ENCODE data around the gene OSBPL5.

Gene OSBPL5

DNA sequence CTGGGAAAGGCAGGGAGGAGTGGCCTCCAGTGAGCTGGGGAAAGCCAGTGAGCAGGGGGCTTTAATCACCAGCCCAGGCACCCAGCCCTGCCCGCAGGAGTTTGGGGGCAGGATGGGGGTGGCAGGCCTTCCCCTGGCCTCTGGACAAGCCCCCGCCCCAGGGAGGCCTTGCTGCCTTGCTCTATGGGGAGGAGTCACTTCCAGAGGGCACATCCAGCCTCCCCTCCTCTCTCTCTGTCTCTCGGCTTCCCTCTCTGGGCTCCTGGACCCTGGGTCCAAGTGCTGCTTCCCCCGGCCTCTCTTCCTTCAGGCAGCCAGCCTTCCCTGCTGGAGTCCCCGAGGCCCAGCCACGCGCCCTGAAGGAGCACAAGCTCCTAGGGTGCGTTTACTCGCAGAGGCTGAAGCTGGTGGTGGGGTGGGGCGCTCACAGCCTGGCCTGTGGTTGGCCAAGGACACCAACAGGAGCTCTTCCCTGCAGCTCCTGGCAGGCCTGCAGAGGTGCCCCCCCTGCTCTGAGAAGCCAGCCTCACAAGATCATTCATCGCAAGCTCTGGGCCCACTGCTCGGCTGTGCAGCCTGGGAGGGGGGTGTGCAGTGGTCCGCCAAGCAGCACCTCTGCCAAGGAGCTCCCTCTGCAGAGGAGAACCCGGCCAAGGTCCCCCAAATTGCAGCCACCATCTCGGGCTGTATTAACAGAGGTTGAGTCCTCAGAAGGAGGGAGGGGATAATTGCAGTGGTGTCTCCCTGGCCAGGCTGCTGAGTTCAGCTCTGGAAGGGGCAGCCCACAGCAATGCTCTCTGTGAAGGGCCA lies 25.4 kb downstream of the OSBPL5 start:
- TF ChIP-seq, protein P1, sequence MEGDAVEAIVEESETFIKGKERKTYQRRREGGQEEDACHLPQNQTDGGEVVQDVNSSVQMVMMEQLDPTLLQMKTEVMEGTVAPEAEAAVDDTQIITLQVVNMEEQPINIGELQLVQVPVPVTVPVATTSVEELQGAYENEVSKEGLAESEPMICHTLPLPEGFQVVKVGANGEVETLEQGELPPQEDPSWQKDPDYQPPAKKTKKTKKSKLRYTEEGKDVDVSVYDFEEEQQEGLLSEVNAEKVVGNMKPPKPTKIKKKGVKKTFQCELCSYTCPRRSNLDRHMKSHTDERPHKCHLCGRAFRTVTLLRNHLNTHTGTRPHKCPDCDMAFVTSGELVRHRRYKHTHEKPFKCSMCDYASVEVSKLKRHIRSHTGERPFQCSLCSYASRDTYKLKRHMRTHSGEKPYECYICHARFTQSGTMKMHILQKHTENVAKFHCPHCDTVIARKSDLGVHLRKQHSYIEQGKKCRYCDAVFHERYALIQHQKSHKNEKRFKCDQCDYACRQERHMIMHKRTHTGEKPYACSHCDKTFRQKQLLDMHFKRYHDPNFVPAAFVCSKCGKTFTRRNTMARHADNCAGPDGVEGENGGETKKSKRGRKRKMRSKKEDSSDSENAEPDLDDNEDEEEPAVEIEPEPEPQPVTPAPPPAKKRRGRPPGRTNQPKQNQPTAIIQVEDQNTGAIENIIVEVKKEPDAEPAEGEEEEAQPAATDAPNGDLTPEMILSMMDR (IDR thresholded peaks at IDR 0.05; ENCODE audit: insufficient read depth, low read depth, low read length, missing control alignments) = no peak
- DNase-seq (ENCODE audit: low read depth) = no peak
- no peak overlapping the region for H3K4me3 ChIP-seq (ENCODE audit: low read depth, low read length)

GRCh38 chr11:3139086-3139440 lies 26.0 kb downstream of the OSBPL5 start:
- no peak overlapping the region for H3K4me3 ChIP-seq (ENCODE audit: low read depth, low read length)
- TF ChIP-seq, protein P1 (IDR thresholded peaks at IDR 0.05; ENCODE audit: insufficient read depth, low read depth, low read length, missing control alignments) = no peak
- no peak for DNase-seq (ENCODE audit: low read depth)

DNA sequence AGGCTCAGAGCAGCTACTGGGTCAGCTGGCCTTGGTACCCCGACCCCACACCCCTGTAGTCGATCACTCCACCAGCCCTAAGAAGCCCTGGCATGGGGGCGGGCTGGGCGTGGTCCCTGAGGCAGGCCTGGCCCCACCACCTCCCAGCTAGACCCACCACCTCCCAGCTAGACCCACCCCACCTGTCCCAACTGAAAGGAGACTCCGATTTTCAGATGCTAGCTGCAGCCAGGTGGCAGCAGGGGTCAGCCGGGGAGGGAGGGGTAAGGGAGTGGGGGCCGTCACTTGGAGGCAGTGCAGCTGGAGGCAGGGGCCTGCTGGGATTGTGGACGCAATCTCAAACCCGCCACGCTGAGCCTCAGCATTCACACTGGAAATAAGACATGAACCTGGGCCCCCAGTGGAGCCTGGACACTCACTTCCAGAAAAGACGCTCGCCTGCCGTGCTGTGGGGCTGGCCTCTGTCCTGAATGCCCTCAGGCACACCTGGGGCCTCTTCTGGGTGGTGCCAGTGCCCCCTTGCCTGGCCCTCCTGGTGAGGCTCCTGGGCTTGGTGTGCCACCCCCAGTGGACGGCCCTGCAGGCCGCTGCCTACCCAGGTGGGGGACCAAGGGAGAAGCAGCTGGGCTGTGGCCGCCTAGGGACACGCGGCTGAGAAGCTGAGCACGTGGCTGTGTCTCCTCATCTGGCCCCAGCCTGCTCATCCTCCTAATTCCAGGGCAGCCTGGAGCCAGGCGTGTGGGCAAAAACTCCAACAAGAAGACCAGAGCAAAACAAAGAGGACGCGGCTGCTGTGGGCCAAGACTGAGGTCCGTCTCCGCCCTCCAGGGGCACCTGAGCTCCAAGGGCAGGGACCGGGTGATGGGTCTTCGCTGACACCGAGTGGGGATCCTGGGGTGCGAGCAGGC lies 26.7 kb downstream of the OSBPL5 start:
- TF ChIP-seq, protein P1 (IDR thresholded peaks at IDR 0.05; ENCODE audit: insufficient read depth, low read depth, low read length, missing control alignments) = no peak
- H3K4me3 ChIP-seq (ENCODE audit: low read depth, low read length) = no peak overlapping the region
- no peak for DNase-seq (ENCODE audit: low read depth)

GRCh38 chr11:3137486-3138177 lies 27.5 kb downstream of the OSBPL5 start:
- DNase-seq (ENCODE audit: low read depth) = no peak

GRCh38 chr11:3136546-3137455 lies 28.3 kb downstream of the OSBPL5 start:
- no peak for DNase-seq (ENCODE audit: low read depth)
- TF ChIP-seq, protein P1 (IDR thresholded peaks at IDR 0.05; ENCODE audit: insufficient read depth, low read depth, low read length, missing control alignments) = no peak
- H3K4me3 ChIP-seq (ENCODE audit: low read depth, low read length) = no peak overlapping the region

More at GRCh38 chr11:3137486-3138177, 27.5 kb downstream of the OSBPL5 start:
- TF ChIP-seq, protein P1 (IDR thresholded peaks at IDR 0.05; ENCODE audit: insufficient read depth, low read depth, low read length, missing control alignments) = no peak
- no peak overlapping the region for H3K4me3 ChIP-seq (ENCODE audit: low read depth, low read length)
